GM12891 (cell line): ENCODE results near the gene SLC25A47.

Source experiments
- PAX5 ChIP-seq: IDR thresholded peaks from 2 replicates; pipeline ENCODE4 v1.6.1; 2011; ENCODE audit warnings: low read length, moderate library complexity, mild to moderate bottlenecking; ENCODE audit not compliant: insufficient read depth, severe bottlenecking
- POLR2A ChIP-seq: IDR thresholded peaks from 2 replicates; pipeline ENCODE4 v1.6.1; 2011; ENCODE audit warnings: low read depth, low read length, control low read depth
- POLR2AphosphoS5 ChIP-seq: IDR thresholded peaks from 2 replicates; pipeline ENCODE4 v1.6.1; 2011; ENCODE audit warnings: low read depth, low read length, control low read depth
- SPI1 ChIP-seq: IDR thresholded peaks from 2 replicates; pipeline ENCODE4 v1.6.1; 2011; ENCODE audit warnings: low read depth, low read length, control low read depth

GRCh38 chr14:100332797-100333196 is 9.7 kb downstream of the SLC25A47 start:
- TF ChIP-seq POLR2AphosphoS5 (peak; percentile 57; the same call in 1 of the 2 replicates), PAX5 (no peak), POLR2A (no peak), SPI1 (no peak)
